ENCODE data around the gene UTS2B. TPM values are rescaled to one million over a fixed set of nuclear protein-coding genes. Genes with fewer than 3 reads are reported as not detected.

Gene UTS2B
- total RNA-seq, 4 donors from 2014 or later: 0.38 TPM; not detected in 3

DNA sequence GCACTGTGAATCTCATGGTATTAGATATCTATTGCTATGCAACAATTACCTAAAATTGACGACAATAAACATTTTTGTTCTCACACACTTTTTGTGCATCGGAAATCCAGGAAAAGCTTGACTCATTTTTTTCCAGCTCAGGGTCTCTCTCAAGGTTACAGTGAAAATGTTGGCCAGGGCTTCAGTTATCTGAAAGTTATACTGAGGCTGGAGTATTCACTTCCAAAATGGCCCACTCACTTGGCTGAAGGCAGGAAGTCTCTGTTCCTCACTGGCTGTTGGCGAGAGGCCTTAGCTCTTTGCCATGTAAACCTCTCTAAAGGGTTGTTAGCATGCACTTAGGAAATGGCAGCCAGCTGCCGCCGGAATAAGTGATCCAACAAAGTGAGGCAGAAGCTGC is 89.8 kb downstream of the UTS2B start:
- DNase-seq: no peak
- H3K4me1 ChIP-seq: no peaks in the 10 kb centered on the region
- WGBS, 2 donors: 75 to 88% methylated on average over 4 of the region's 5 CpGs
- no peaks in the 10 kb centered on the region for H3K36me3 ChIP-seq
- H3K9me3 ChIP-seq: no peaks in the 10 kb centered on the region
- intact Hi-C loops (cut with DNase I): loop anchor here (5.0 kb wide), 1 partner anchor 147 kb away; no protein-coding TSS in a partner anchor
- no peak overlapping the region for H3K27ac ChIP-seq
- H3K27me3 ChIP-seq: no peaks in the 10 kb centered on the region
- no peak overlapping the region for H3K4me3 ChIP-seq
- TF ChIP-seq CTCF (IDR thresholded peaks at IDR 0.05) (no peak), POLR2A (IDR thresholded peaks at IDR 0.05) (no peak)

DNA sequence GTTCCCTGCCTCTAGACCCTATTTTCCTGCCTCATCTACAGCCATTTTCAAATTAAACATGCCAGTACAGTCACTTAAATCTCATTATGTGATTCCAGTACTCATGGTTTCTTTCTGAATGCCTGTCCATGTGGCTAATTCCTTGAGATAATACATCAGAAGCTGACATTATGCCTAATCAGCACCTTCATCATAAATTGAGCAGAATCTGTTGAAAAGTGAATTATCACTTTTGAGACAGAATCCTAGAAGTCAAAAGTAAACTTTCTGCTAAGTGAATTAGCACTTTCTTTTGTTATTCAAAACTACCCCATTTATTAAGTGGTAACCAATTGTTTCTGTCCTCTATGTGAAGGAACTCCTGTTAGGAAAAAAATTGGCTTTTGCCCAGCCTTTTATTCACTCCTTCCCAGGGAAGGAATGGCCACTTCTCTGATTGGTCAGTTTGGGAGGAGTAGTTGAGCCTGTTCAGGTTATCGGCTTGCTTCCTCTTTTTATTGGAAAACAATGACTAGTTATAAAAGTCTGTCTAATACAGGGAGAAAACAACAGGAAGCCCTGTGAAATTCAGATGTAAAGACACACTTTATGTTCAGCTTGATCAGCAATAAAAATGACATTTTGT is 90.8 kb downstream of the UTS2B start:
- 42 to 52% methylated on average over 1 of the region's 1 CpG for WGBS, 2 donors
- H3K4me3 ChIP-seq: no peak overlapping the region
- DNase-seq: no peak
- no peak for TF ChIP-seq POLR2A (IDR thresholded peaks at IDR 0.05)
- no peak for TF ChIP-seq CTCF (IDR thresholded peaks at IDR 0.05)
- H3K9me3 ChIP-seq: no peaks in the 10 kb centered on the region
- intact Hi-C loops (cut with DNase I): loop anchor here (5.0 kb wide), 1 partner anchor 148 kb away; no protein-coding TSS in a partner anchor
- no peaks in the 10 kb centered on the region for H3K36me3 ChIP-seq
- H3K27ac ChIP-seq: no peak overlapping the region
- no peaks in the 10 kb centered on the region for H3K4me1 ChIP-seq
- no peaks in the 10 kb centered on the region for H3K27me3 ChIP-seq

GRCh38 chr3:191238321-191238817 is 92.0 kb downstream of the UTS2B start:
- TF ChIP-seq POLR2A (IDR thresholded peaks at IDR 0.05) (no peak), CTCF (IDR thresholded peaks at IDR 0.05) (no peak)
- no peak for DNase-seq
- no peaks in the 10 kb centered on the region for H3K36me3 ChIP-seq
- no peaks in the 10 kb centered on the region for H3K9me3 ChIP-seq
- 25 to 45% methylated on average over 4 of the region's 4 CpGs for WGBS, 2 donors
- no peak overlapping the region for H3K27ac ChIP-seq
- H3K27me3 ChIP-seq: no peaks in the 10 kb centered on the region
- intact Hi-C loops (cut with DNase I): no loop called here
- no peak overlapping the region for H3K4me3 ChIP-seq
- H3K4me1 ChIP-seq: no peaks in the 10 kb centered on the region

DNA sequence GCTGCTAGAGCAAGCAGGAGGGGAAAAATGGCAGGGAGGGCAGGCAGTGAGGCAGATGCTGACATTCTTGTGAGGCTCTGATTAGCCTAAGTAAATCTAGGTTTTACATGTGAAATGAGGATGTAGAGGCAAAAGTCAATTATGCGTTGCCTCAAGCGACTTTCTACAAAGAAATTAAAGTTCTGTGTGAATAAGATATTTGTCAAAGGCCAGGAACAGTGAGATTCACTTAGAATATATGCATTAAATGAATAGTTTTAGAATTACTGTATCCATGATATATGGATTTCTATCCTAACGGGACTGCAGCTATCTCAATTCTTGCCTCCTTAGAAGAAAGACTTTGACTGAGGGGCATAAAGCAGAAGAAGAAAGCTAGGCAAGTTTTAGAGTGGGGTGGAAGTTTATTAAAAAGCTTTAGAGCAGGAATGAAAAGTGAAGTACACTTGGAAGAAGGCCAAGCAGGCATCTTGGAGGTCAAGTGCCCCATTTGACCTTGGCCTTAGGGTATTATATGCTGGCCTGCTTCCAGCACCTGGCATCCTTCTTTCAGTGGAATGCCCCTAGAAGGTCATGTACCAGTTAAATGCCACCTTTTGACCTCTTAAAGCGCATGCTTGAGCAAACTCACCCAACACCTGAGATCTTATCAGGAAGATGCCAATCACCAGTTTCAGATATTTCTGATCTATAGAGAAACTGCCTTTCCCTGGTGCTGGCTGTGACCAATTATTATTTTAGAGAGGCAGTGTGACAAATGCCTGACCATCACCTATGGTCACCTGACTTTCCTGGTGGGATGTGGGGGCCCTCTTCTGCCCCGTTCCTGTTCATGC is 93.1 kb downstream of the UTS2B start:
- intact Hi-C loops (cut with DNase I): no loop called here
- Histone ChIP-seq H3K9me3 (no peaks in the 10 kb centered on the region), H3K4me1 (no peaks in the 10 kb centered on the region), H3K27me3 (no peaks in the 10 kb centered on the region), H3K4me3 (no peak overlapping the region), H3K36me3 (no peaks in the 10 kb centered on the region), H3K27ac (no peak overlapping the region)
- DNase-seq: no peak
- TF ChIP-seq POLR2A (IDR thresholded peaks at IDR 0.05): no peak
- TF ChIP-seq CTCF (IDR thresholded peaks at IDR 0.05): no peak
- WGBS, 2 donors: 78 to 85% methylated on average over 5 of the region's 5 CpGs

- WGBS, 2 donors: 61 to 67% methylated on average over 3 of the region's 3 CpGs
Measured at GRCh38 chr3:191236646-191237045, 93.7 kb downstream of the UTS2B start.

More at GRCh38 chr3:191236646-191237045, 93.7 kb downstream of the UTS2B start:
- Histone ChIP-seq H3K4me3 (no peak overlapping the region), H3K27ac (no peak overlapping the region), H3K4me1 (no peaks in the 10 kb centered on the region), H3K36me3 (no peaks in the 10 kb centered on the region), H3K27me3 (no peaks in the 10 kb centered on the region), H3K9me3 (no peaks in the 10 kb centered on the region)
- TF ChIP-seq CTCF (IDR thresholded peaks at IDR 0.05) (no peak), POLR2A (IDR thresholded peaks at IDR 0.05) (no peak)
- no peak for DNase-seq
- intact Hi-C loops (cut with DNase I): no loop called here
